ENCODE measurements around the gene C1orf198. TPM values are rescaled to one million over a fixed set of nuclear protein-coding genes. Genes with fewer than 3 reads are reported as not detected.

C1orf198 gene
- total RNA-seq, 1 donor from 2014 or later, result 48.5 TPM

- no peaks in the 10 kb centered on the region for H3K27me3 Mint-ChIP-seq (ENCODE audit: insufficient read depth, low read depth)
- Histone ChIP-seq H3K4me3 (no peak overlapping the region), H3K79me2 (ENCODE audit: low read depth) (no peaks in the 10 kb centered on the region), H3K4me1 (peaks cover under 1% of the 10 kb centered on the region), H3F3A (ENCODE audit: low read depth) (no peaks in the 10 kb centered on the region), H2AFZ (replicated peaks) (no peak overlapping the region), H3K36me3 (no peaks in the 10 kb centered on the region), H4K20me1 (ENCODE audit: low read depth) (no peaks in the 10 kb centered on the region), H3K27me3 (no peaks in the 10 kb centered on the region), H3K9me3 (ENCODE audit: low read depth) (no peaks in the 10 kb centered on the region), H3K4me2 (no peak overlapping the region), H3K9ac (no peak overlapping the region), H3K27ac (no peak overlapping the region)
- H3K4me1 Mint-ChIP-seq, result peaks cover 8% of the 10 kb centered on the region
- no peaks in the 10 kb centered on the region for H3K9me3 Mint-ChIP-seq
- H3K27ac Mint-ChIP-seq, result no peak overlapping the region
- TF ChIP-seq EZH2 (IDR thresholded peaks at IDR 0.05) (no peak), EZH2phosphoT487 (IDR thresholded peaks at IDR 0.05) (no peak)
- TF ChIP-seq, protein P1, sequence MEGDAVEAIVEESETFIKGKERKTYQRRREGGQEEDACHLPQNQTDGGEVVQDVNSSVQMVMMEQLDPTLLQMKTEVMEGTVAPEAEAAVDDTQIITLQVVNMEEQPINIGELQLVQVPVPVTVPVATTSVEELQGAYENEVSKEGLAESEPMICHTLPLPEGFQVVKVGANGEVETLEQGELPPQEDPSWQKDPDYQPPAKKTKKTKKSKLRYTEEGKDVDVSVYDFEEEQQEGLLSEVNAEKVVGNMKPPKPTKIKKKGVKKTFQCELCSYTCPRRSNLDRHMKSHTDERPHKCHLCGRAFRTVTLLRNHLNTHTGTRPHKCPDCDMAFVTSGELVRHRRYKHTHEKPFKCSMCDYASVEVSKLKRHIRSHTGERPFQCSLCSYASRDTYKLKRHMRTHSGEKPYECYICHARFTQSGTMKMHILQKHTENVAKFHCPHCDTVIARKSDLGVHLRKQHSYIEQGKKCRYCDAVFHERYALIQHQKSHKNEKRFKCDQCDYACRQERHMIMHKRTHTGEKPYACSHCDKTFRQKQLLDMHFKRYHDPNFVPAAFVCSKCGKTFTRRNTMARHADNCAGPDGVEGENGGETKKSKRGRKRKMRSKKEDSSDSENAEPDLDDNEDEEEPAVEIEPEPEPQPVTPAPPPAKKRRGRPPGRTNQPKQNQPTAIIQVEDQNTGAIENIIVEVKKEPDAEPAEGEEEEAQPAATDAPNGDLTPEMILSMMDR (IDR thresholded peaks at IDR 0.05), result no peak
- DNase-seq (ENCODE audit: low spot score), result no peak
- H3K36me3 Mint-ChIP-seq, result no peaks in the 10 kb centered on the region
- no peak overlapping the region for H3K4me3 Mint-ChIP-seq
Observed at GRCh38 chr1:230896779-230897178, 28.5 kb upstream of the C1orf198 start.

DNA sequence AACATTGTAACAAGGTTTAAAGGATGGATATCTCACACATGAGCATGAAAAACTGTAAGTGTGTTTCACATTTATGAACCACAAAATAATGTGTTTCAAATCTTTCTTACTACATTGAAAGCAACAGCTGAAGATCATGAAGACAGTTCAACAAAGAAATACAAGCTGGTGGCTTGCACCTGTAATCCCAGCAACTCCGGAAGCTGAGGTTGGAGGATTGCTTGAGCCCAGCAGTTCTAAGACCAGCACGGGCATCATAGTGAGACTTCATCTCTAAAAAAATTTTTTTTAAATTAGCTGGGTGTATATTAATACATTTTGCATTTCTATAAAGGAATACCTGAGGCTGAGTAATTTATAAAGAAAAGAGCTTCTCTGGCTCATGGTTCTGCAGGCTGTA lies 27.1 kb upstream of the C1orf198 start:
- no peak overlapping the region for H3K27ac ChIP-seq
- TF ChIP-seq, protein P1 (IDR thresholded peaks at IDR 0.05), result no peak
- TF ChIP-seq EZH2phosphoT487 (IDR thresholded peaks at IDR 0.05) (no peak), EZH2 (IDR thresholded peaks at IDR 0.05) (no peak)
- no peak overlapping the region for H3K4me2 ChIP-seq
- Mint-ChIP-seq H3K36me3 (no peaks in the 10 kb centered on the region), H3K9me3 (no peaks in the 10 kb centered on the region), H3K4me3 (no peak overlapping the region), H3K27ac (no peak overlapping the region), H3K4me1 (peaks cover 13% of the 10 kb centered on the region), H3K27me3 (ENCODE audit: insufficient read depth, low read depth) (no peaks in the 10 kb centered on the region)
- no peaks in the 10 kb centered on the region for H3K9me3 ChIP-seq (ENCODE audit: low read depth)
- peaks cover 6% of the 10 kb centered on the region for H3F3A ChIP-seq (ENCODE audit: low read depth)
- no peak overlapping the region for H2AFZ ChIP-seq (replicated peaks)
- no peak for DNase-seq (ENCODE audit: low spot score)
- no peak overlapping the region for H3K9ac ChIP-seq
- no peaks in the 10 kb centered on the region for H4K20me1 ChIP-seq (ENCODE audit: low read depth)
- H3K79me2 ChIP-seq (ENCODE audit: low read depth), result no peaks in the 10 kb centered on the region
- no peaks in the 10 kb centered on the region for H3K27me3 ChIP-seq
- H3K36me3 ChIP-seq, result no peaks in the 10 kb centered on the region
- H3K4me1 ChIP-seq, result peaks cover 6% of the 10 kb centered on the region
- H3K4me3 ChIP-seq, result no peak overlapping the region

- Histone ChIP-seq H3K4me2 (no peak overlapping the region), H3K4me1 (peaks cover 6% of the 10 kb centered on the region), H3K9ac (no peak overlapping the region), H3K27ac (no peak overlapping the region), H3K9me3 (ENCODE audit: low read depth) (no peaks in the 10 kb centered on the region), H3K4me3 (no peak overlapping the region), H3K36me3 (no peaks in the 10 kb centered on the region), H3K27me3 (no peaks in the 10 kb centered on the region), H2AFZ (replicated peaks) (no peak overlapping the region), H3K79me2 (ENCODE audit: low read depth) (no peaks in the 10 kb centered on the region), H4K20me1 (ENCODE audit: low read depth) (no peaks in the 10 kb centered on the region), H3F3A (ENCODE audit: low read depth) (peaks cover 6% of the 10 kb centered on the region)
- H3K9me3 Mint-ChIP-seq, result no peaks in the 10 kb centered on the region
- no peak overlapping the region for H3K4me3 Mint-ChIP-seq
- TF ChIP-seq EZH2phosphoT487 (IDR thresholded peaks at IDR 0.05) (no peak), EZH2 (IDR thresholded peaks at IDR 0.05) (no peak)
- TF ChIP-seq, protein P1 (IDR thresholded peaks at IDR 0.05), result no peak
- H3K36me3 Mint-ChIP-seq, result no peaks in the 10 kb centered on the region
- no peak overlapping the region for H3K27ac Mint-ChIP-seq
- no peak for DNase-seq (ENCODE audit: low spot score)
- H3K27me3 Mint-ChIP-seq (ENCODE audit: insufficient read depth, low read depth), result no peaks in the 10 kb centered on the region
- H3K4me1 Mint-ChIP-seq, result peaks cover 13% of the 10 kb centered on the region
Observed at GRCh38 chr1:230894664-230895063, 26.3 kb upstream of the C1orf198 start.

Data from neural progenitor cell (in vitro differentiated cells).